DND-41 (cell line): ENCODE data around the gene TSPAN11.

Source experiments
- ATAC-seq: fragments of 200-7000 bp; cut with Tn5 transposase; 3 replicates; pipeline ENCODE4 v1.9.1; 2021; ENCODE audit warnings: low read depth; ENCODE audit not compliant: insufficient read depth
- DNase-seq: peaks from one replicate; pipeline ENCODE4 v3.0.0-alpha.2; 2020
- H2AFZ ChIP-seq: 2 replicates; pipeline ENCODE4 v1.6.0; 2012; ENCODE audit warnings: low read depth, low read length
- H3K27ac ChIP-seq: 2 replicates; pipeline ENCODE4 v1.5.1; 2012; ENCODE audit warnings: low read length, inconsistent platforms
- H3K27me3 ChIP-seq: fragments of 200-600 bp; sonication (generic); 2 replicates; pipeline ENCODE4 v1.6.0; 2012; ENCODE audit warnings: low read length, mild to moderate bottlenecking, inconsistent platforms; ENCODE audit not compliant: insufficient read depth, poor library complexity
- H3K36me3 ChIP-seq: 2 replicates; pipeline ENCODE4 v1.5.1; 2012; ENCODE audit warnings: low read length, inconsistent platforms; ENCODE audit not compliant: insufficient read depth
- H3K4me1 ChIP-seq: 2 replicates; pipeline ENCODE4 v1.5.1; 2012; ENCODE audit warnings: mild to moderate bottlenecking, low read length; ENCODE audit not compliant: insufficient read depth
- H3K4me2 ChIP-seq: 2 replicates; pipeline ENCODE4 v1.6.0; 2012; ENCODE audit warnings: mild to moderate bottlenecking, moderate library complexity, low read length, inconsistent platforms; ENCODE audit not compliant: insufficient read depth
- H3K4me3 ChIP-seq, 2 experiments: fragments of 200-600 bp in 1 of 2; shearing (Covaris generic) in 1 of 2; 2 replicates each; pipeline ENCODE4 v1.5.1; 2012 to 2016; ENCODE audit warnings: inconsistent platforms in 2 of 2, low read length in 2 of 2, mild to moderate bottlenecking in 2 of 2, low read depth in 1 of 2, moderate library complexity in 1 of 2
- H3K79me2 ChIP-seq: 2 replicates; pipeline ENCODE4 v1.6.0; 2012; ENCODE audit warnings: low read length, inconsistent platforms; ENCODE audit not compliant: insufficient read depth
- H3K9ac ChIP-seq: 2 replicates; pipeline ENCODE4 v1.6.0; 2012; ENCODE audit warnings: low read depth, mild to moderate bottlenecking, inconsistent platforms, low read length, moderate library complexity
- H3K9me3 ChIP-seq: 2 replicates; pipeline ENCODE4 v1.5.1; 2012; ENCODE audit warnings: low read length, moderate library complexity, mild to moderate bottlenecking, inconsistent platforms; ENCODE audit not compliant: insufficient read depth, severe bottlenecking
- H4K20me1 ChIP-seq: 2 replicates; pipeline ENCODE4 v1.6.0; 2012; ENCODE audit warnings: low read length; ENCODE audit not compliant: insufficient read depth
- CTCF ChIP-seq: IDR thresholded peaks from 2 replicates; pipeline ENCODE4 v1.5.1; 2012; ENCODE audit warnings: borderline replicate concordance, low read length, moderate library complexity, mild to moderate bottlenecking; ENCODE audit not compliant: poor library complexity, severe bottlenecking; ENCODE audit errors: extremely low read depth
- EZH2 ChIP-seq: IDR thresholded peaks from 3 replicates; pipeline ENCODE4 v1.6.1; 2012; ENCODE audit warnings: borderline replicate concordance, low read depth, mild to moderate bottlenecking, moderate library complexity, low read length, inconsistent platforms; ENCODE audit not compliant: severe bottlenecking

The TSPAN11 gene

DNA sequence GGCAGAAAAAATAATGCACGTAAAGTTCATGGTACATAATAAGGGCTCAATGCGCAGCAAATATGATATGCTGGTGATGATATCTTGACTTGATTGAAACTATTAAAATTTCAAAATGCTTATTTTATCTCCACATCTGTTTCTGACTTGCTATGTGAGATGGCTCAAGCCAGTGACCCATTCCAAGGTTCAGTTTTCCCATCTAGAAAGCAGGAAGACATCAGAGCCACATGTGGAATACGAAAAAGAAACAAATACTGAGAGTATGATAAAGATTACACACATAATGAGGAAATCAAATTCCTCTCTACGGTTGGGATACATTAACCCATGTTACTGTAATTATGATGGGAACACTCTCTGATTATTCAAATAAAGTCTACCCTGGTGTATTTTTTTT lies 24.0 kb upstream of the TSPAN11 start:
- DNase-seq: no peak
- Histone ChIP-seq H3K9ac (no peak overlapping the region), H2AFZ (no peak overlapping the region), H3K9me3 (no peaks in the 10 kb centered on the region), H3K4me1 (no peaks in the 10 kb centered on the region), H3K4me3 (no peak overlapping the region), H3K36me3 (no peaks in the 10 kb centered on the region), H3K27me3 (peaks cover 2% of the 10 kb centered on the region), H3K27ac (no peak overlapping the region), H4K20me1 (no peaks in the 10 kb centered on the region), H3K4me2 (no peak overlapping the region), H3K79me2 (no peaks in the 10 kb centered on the region)
- no peak for ATAC-seq
- TF ChIP-seq CTCF (no peak), EZH2 (no peak)

DNA sequence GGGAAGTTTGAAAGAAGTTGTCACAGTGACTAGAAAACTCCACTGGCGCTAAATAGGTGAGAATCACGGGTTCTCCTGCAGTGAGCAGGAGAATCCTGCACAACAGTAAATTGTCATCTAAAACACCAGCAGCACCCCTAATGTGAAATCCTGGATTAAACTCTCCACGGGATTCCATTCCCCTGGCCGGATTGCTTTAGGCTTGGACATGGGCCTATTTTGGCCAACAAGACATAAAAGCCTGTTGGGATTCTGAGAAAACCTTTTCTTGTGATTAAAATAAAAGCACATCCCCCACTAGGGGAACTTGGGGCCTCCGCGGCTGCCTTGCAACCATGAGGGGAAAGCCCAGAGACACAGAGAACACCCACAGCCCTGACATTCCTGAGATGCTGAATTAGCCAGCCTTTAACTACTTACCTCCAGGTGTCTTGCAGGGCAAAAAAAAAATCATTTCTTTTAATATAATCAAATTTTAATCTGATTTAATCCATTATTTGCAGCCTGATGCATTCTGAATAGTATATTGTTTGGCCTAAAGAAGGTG lies 21.0 kb upstream of the TSPAN11 start:
- DNase-seq (no peak), ATAC-seq (no peak)
- H2AFZ ChIP-seq: no peak overlapping the region
- no peaks in the 10 kb centered on the region for H3K36me3 ChIP-seq
- peaks cover under 1% of the 10 kb centered on the region for H3K27me3 ChIP-seq
- H3K79me2 ChIP-seq: no peaks in the 10 kb centered on the region
- no peaks in the 10 kb centered on the region for H3K9me3 ChIP-seq
- no peaks in the 10 kb centered on the region for H4K20me1 ChIP-seq
- no peak overlapping the region for H3K4me2 ChIP-seq
- no peak overlapping the region for H3K9ac ChIP-seq
- no peak overlapping the region for H3K27ac ChIP-seq
- H3K4me3 ChIP-seq: no peak overlapping the region
- H3K4me1 ChIP-seq: no peaks in the 10 kb centered on the region
- TF ChIP-seq CTCF (no peak), EZH2 (no peak)

GRCh38 chr12:30908076-30908721 lies 18.3 kb upstream of the TSPAN11 start:
- H2AFZ ChIP-seq: no peak overlapping the region

More at GRCh38 chr12:30908076-30908721, 18.3 kb upstream of the TSPAN11 start:
- Histone ChIP-seq H4K20me1 (no peaks in the 10 kb centered on the region), H3K79me2 (no peaks in the 10 kb centered on the region), H3K4me2 (no peak overlapping the region), H3K4me3 (no peak overlapping the region), H3K27me3 (peaks cover 3% of the 10 kb centered on the region), H3K9ac (no peak overlapping the region), H3K27ac (no peak overlapping the region), H3K9me3 (no peaks in the 10 kb centered on the region), H3K4me1 (no peaks in the 10 kb centered on the region), H3K36me3 (no peaks in the 10 kb centered on the region)
- TF ChIP-seq EZH2 (no peak), CTCF (no peak)
- DNase-seq (no peak), ATAC-seq (no peak)
